ENCODE data around the gene ALPK1.

ALPK1 gene

GRCh38 chr4:112377171-112377570 lies 80.0 kb downstream of the ALPK1 start:
- TF ChIP-seq, protein P1, sequence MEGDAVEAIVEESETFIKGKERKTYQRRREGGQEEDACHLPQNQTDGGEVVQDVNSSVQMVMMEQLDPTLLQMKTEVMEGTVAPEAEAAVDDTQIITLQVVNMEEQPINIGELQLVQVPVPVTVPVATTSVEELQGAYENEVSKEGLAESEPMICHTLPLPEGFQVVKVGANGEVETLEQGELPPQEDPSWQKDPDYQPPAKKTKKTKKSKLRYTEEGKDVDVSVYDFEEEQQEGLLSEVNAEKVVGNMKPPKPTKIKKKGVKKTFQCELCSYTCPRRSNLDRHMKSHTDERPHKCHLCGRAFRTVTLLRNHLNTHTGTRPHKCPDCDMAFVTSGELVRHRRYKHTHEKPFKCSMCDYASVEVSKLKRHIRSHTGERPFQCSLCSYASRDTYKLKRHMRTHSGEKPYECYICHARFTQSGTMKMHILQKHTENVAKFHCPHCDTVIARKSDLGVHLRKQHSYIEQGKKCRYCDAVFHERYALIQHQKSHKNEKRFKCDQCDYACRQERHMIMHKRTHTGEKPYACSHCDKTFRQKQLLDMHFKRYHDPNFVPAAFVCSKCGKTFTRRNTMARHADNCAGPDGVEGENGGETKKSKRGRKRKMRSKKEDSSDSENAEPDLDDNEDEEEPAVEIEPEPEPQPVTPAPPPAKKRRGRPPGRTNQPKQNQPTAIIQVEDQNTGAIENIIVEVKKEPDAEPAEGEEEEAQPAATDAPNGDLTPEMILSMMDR (IDR thresholded peaks at IDR 0.05; ENCODE audit: extremely low read depth, missing control alignments), result no peak
- DNase-seq (ENCODE audit: low spot score), result no peak

- TF ChIP-seq, protein P1 (IDR thresholded peaks at IDR 0.05; ENCODE audit: extremely low read depth, missing control alignments), result no peak
- no peak for DNase-seq (ENCODE audit: low spot score)
Measured at GRCh38 chr4:112377594-112378242, 80.5 kb downstream of the ALPK1 start.

DNA sequence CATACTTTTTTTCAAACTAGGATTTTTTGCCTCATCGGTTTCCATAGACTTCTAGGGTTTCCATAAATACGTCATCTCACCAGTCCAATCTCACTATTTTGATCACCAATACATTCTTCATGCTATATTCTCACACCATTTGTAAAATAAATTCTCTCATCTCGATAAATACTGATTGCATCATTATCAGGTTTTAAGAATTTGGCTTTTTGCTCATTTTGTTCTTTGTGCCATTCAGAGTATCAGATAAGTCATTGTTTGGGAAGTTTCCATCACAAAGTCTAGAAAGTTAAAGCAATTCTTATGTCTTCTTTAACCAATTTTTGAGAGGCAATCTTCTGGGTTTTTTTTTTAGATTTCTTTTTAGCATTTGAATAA lies 81.1 kb downstream of the ALPK1 start:
- TF ChIP-seq, protein P1 (IDR thresholded peaks at IDR 0.05; ENCODE audit: extremely low read depth, missing control alignments), result no peak

DNA sequence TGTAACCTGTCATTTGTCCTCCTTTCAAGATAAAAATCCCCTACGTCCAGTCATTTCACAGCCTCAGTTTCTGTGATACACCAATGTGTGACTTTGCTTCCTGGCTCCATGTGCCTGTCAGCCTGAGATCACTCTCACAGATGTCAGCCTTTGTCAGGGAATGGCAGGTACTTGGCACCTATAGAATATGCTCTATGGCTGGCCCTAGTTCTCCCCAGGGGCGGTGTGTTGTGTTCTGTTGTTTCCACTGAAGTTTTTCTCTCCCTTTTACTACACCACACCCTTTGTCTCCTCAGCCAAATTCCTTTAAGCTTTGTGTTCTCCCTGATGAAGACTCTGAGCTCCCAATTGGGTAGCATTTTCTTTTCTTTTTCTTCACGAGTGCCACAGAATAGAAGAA lies 81.7 kb downstream of the ALPK1 start:
- no peak for DNase-seq (ENCODE audit: low spot score)
- TF ChIP-seq, protein P1 (IDR thresholded peaks at IDR 0.05; ENCODE audit: extremely low read depth, missing control alignments), result no peak

More for the DNA sequence above, 81.1 kb downstream of the ALPK1 start:
- no peak for DNase-seq (ENCODE audit: low spot score)

DNA sequence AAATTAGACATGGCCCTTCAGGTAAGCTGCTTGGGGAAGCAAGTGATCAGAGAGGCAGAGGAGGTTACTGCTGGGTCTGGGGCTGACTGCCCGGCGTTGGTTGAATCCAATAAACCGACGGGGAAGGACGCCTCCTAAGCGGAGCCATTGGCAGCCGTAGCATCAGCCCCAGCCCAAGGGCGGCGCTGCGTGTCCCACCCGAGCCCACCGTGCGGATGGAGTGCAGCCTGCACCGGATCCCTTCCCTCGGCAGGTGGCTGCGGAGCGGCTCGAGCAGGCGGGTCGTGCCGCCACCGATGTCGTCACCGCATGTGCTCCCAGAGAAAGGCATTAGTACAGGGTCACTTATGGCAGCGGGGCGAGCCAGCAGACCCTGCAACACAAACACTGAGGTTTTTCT lies 82.1 kb downstream of the ALPK1 start:
- TF ChIP-seq, protein P1 (IDR thresholded peaks at IDR 0.05; ENCODE audit: extremely low read depth, missing control alignments), result no peak
- DNase-seq (ENCODE audit: low spot score), result no peak

- DNase-seq (ENCODE audit: low spot score), result no peak
- TF ChIP-seq, protein P1 (IDR thresholded peaks at IDR 0.05; ENCODE audit: extremely low read depth, missing control alignments), result no peak
Measured at GRCh38 chr4:112381996-112382692, 85.0 kb downstream of the ALPK1 start.

DNA sequence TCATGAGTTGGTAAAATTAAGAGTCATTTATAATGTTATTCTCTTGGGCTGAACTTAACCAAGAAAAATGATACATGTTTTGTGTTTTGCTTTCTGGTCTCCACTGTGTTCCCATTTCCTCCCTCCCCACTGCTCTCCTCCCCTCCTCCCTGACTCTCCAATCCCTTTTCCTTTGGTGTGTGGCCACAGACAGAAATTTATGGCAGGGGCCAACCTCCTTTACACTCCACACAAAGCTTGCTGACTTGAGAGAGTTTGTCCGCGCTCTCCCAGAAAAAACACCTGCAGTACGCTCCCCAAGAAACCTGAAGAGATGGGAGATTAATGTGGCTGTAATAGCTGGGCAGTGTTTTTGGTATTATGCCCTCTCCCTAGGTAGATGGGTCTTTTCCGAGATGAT lies 88.9 kb downstream of the ALPK1 start:
- DNase-seq (ENCODE audit: low spot score), result no peak
- TF ChIP-seq, protein P1 (IDR thresholded peaks at IDR 0.05; ENCODE audit: extremely low read depth, missing control alignments), result no peak
